Activated B cell treated with CpG ODN at 0.5 μM for 24 hours (primary cell): ENCODE data around the gene SLC25A41. TPM values are rescaled to one million over a fixed set of nuclear protein-coding genes. Genes with fewer than 3 reads are reported as not detected.

ENCODE experiments used
- ATAC-seq: fragments of 200-7000 bp; cut with Tn5 transposase; one replicate; pipeline ENCODE4 v1.10.0; 2021; ENCODE audit warnings: low read depth, mild to moderate bottlenecking, moderate library complexity
- CTCF ChIA-PET: fragments of 350-600 bp; sonication (Branson Sonifier 250); formaldehyde crosslinking; loops from one replicate; lab custom pipeline; 2021; ENCODE audit warnings: antibody characterized with exemption; lab: Charles Lee
- POLR2A ChIA-PET: fragments of 350-600 bp; sonication (Branson Sonifier 250); formaldehyde crosslinking; loops from one replicate; lab custom pipeline; 2021; ENCODE audit warnings: antibody characterized with exemption; lab: Charles Lee
- DNase-seq: peaks from one replicate; pipeline ENCODE4 v3.0.0; 2022
- H3K27ac Mint-ChIP-seq: one replicate; pipeline ENCODE4 v1.8.0; 2020; ENCODE audit warnings: mixed read lengths
- H3K27me3 Mint-ChIP-seq: one replicate; pipeline ENCODE4 v1.8.0; 2021; ENCODE audit warnings: mixed read lengths
- H3K36me3 Mint-ChIP-seq: one replicate; pipeline ENCODE4 v1.8.0; 2021; ENCODE audit warnings: low read depth, mixed read lengths
- H3K4me1 Mint-ChIP-seq: one replicate; pipeline ENCODE4 v1.8.0; 2021; ENCODE audit warnings: mixed read lengths
- H3K4me3 Mint-ChIP-seq: one replicate; pipeline ENCODE4 v1.8.0; 2020; ENCODE audit warnings: mild to moderate bottlenecking, mixed read lengths
- H3K9me3 Mint-ChIP-seq: one replicate; pipeline ENCODE4 v1.8.0; 2020; ENCODE audit warnings: mixed read lengths
- intact Hi-C: fragments of 100-400 bp; cut with micrococcal nuclease; formaldehyde crosslinking; loops from one replicate; pipeline ENCODE4 v1.15.1; 2024
- total RNA-seq: library from RNA; stranded (reverse); gene quantifications from 2 replicates; pipeline ENCODE4 v1.2.3, GENCODE V29; 2022
- TF ChIP-seq, protein P1 (sequence below): fragments of 200-600 bp; IDR thresholded peaks from one replicate; pipeline ENCODE4 v1.8.0; 2022; ENCODE audit warnings: antibody characterized with exemption, mild to moderate bottlenecking

The SLC25A41 gene
- total RNA-seq, 1 donor from 2014 or later = 0.40 TPM

DNA sequence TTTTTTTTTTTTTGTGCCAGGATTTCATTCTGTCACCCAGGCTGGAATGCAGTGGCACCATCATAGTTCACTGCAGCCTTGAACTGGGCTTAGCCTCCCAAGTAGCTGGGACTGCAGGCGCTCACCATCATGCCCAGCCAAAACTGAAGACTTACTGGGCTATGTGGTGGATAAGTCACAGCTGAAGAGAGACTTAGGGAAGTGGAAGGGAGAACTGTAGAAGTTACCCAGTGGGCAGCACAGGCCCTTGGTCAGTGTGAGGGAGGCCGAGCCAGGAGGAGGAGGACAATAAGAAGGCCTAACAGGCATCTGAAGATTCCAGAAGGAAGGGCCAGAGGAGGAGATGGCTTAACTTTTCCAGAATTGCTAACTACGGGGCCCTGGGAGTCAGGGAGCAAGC lies 53.8 kb downstream of the SLC25A41 start:
- DNase-seq (no peak), ATAC-seq (no peak)
- no peaks in the 10 kb centered on the region for H3K4me1 Mint-ChIP-seq
- H3K9me3 Mint-ChIP-seq = peaks cover 4% of the 10 kb centered on the region
- CTCF ChIA-PET = no interaction called here
- POLR2A ChIA-PET = no interaction called here
- H3K4me3 Mint-ChIP-seq = no peak overlapping the region
- TF ChIP-seq, protein P1, sequence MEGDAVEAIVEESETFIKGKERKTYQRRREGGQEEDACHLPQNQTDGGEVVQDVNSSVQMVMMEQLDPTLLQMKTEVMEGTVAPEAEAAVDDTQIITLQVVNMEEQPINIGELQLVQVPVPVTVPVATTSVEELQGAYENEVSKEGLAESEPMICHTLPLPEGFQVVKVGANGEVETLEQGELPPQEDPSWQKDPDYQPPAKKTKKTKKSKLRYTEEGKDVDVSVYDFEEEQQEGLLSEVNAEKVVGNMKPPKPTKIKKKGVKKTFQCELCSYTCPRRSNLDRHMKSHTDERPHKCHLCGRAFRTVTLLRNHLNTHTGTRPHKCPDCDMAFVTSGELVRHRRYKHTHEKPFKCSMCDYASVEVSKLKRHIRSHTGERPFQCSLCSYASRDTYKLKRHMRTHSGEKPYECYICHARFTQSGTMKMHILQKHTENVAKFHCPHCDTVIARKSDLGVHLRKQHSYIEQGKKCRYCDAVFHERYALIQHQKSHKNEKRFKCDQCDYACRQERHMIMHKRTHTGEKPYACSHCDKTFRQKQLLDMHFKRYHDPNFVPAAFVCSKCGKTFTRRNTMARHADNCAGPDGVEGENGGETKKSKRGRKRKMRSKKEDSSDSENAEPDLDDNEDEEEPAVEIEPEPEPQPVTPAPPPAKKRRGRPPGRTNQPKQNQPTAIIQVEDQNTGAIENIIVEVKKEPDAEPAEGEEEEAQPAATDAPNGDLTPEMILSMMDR = no peak
- no peak overlapping the region for H3K27ac Mint-ChIP-seq
- intact Hi-C loops = no loop called here
- no peaks in the 10 kb centered on the region for H3K27me3 Mint-ChIP-seq
- peaks cover 56% of the 10 kb centered on the region for H3K36me3 Mint-ChIP-seq

DNA sequence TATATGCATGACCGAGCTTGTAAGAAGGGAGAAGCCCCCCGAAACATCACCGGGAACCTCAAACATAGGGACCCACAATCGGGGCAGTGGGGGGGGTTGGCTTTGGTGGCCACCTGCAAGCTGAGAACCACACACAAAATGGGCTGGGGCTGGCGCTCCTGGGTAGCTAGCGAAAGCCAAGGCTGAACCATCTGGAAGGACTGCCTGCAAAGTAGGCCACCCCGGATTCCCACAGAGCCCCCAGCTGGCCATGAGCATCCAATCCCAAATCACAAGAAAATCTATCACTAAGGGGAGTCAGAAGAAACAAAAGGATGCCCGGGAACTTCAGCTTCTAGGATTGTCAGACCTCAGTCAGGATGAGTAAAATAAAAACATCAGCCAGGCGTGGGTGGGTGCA lies 55.1 kb downstream of the SLC25A41 start:
- ChIA-PET CTCF (no interaction called here), POLR2A (no interaction called here)
- no peak overlapping the region for H3K4me3 Mint-ChIP-seq

DNA sequence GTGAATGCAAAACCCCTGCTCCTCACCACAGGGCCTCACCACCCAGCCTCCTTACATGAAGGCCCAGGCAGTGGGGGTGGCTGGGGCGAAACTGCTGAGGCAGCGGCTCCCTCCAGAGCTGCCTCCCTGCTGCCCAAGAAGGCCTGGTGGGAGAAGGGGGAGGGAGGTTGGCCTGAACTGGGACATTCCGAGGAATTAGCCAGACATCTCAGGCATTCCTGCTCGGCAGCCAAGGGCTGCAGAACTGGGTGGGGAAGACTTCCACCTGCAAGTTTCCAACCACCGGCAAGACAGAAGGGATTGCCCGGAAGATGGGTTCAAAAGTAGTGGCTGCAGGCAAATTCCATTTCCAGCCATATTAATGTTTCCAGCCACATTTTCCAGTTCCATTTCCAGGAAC lies 55.5 kb downstream of the SLC25A41 start:
- intact Hi-C loops = no loop called here
- no peak overlapping the region for H3K27ac Mint-ChIP-seq
- POLR2A ChIA-PET = interaction anchor here (0.7 kb wide), 1 partner anchor 430 kb away, joined by 5 read pairs; no protein-coding TSS in a partner anchor

More for the DNA sequence above, 55.1 kb downstream of the SLC25A41 start:
- Mint-ChIP-seq H3K36me3 (peaks cover 50% of the 10 kb centered on the region), H3K27ac (no peak overlapping the region), H3K9me3 (peaks cover 4% of the 10 kb centered on the region), H3K27me3 (no peaks in the 10 kb centered on the region), H3K4me1 (peaks cover 4% of the 10 kb centered on the region)
- ATAC-seq (no peak), DNase-seq (no peak)
- intact Hi-C loops = no loop called here
- TF ChIP-seq, protein P1 = no peak

DNA sequence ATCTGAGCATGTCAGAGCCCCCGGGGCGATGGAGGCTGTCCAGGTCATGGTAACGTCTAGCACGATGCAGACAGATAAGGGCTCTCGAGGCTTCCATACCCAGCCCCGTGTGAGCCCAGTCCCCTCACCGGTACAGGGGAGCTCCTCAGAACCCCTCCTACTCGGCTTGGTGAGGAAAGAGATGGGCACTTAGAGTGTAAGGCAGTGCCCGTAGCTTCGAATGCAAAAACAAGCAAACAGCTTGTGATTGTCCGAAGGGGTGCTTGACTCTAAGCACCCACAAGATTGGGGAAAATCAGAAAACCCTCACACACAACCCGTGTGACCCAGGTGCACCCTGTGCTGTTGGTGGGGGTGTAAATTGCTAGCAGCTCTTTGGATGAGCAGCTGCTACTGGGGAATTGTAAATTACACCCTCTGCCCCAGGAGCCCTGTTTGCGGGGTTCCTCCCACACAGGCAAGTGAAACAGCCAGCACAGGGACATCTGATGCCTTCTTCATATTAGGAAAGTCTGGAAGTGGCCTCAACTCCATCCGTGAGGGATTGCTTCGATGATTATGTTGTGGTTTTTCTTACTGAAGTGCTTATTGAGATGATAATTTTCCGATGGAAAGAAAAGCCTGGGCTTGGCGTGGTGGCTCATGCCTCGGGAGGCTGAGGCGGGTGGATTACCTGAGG lies 56.9 kb downstream of the SLC25A41 start:
- CTCF ChIA-PET = no interaction called here
- Mint-ChIP-seq H3K27ac (no peak overlapping the region), H3K9me3 (peaks cover 4% of the 10 kb centered on the region), H3K36me3 (peaks cover 43% of the 10 kb centered on the region), H3K27me3 (no peaks in the 10 kb centered on the region), H3K4me3 (no peak overlapping the region), H3K4me1 (peaks cover 13% of the 10 kb centered on the region)
- ATAC-seq = no peak
- TF ChIP-seq, protein P1 = no peak
- intact Hi-C loops = no loop called here
- POLR2A ChIA-PET = no interaction called here
- DNase-seq = no peak

More for the DNA sequence above, 55.5 kb downstream of the SLC25A41 start:
- no peaks in the 10 kb centered on the region for H3K27me3 Mint-ChIP-seq
- H3K4me1 Mint-ChIP-seq = peaks cover 7% of the 10 kb centered on the region
- ATAC-seq (no peak), DNase-seq (no peak)
- no peak overlapping the region for H3K4me3 Mint-ChIP-seq
- H3K36me3 Mint-ChIP-seq = peaks cover 46% of the 10 kb centered on the region
- CTCF ChIA-PET = no interaction called here
- TF ChIP-seq, protein P1 = no peak
- H3K9me3 Mint-ChIP-seq = peaks cover 4% of the 10 kb centered on the region

Other genes with a start within 250 kb of the SLC25A41 start
- gene MLLT1, start 153.8 kb downstream of the SLC25A41 start, total RNA-seq = 39.0 and 41.3 TPM in 2 replicates
- not detected in 2 replicates for gene ACER1, start 100.2 kb downstream of the SLC25A41 start, total RNA-seq
- 60.6 and 68.2 TPM in 2 replicates for gene CLPP, start 72.2 kb downstream of the SLC25A41 start, total RNA-seq
- gene ALKBH7, start 61.0 kb downstream of the SLC25A41 start, total RNA-seq = 48.4 and 52.9 TPM in 2 replicates
- gene PSPN, start 57.8 kb downstream of the SLC25A41 start, total RNA-seq = 2.1 and 2.4 TPM in 2 replicates
- gene GTF2F1, start 40.6 kb downstream of the SLC25A41 start, total RNA-seq = 67.6 and 68.1 TPM in 2 replicates
- 251 and 281 TPM in 2 replicates for gene KHSRP, start 9.0 kb downstream of the SLC25A41 start, total RNA-seq
- gene SLC25A23, start 26.0 kb upstream of the SLC25A41 start, total RNA-seq = 50.1 and 50.4 TPM in 2 replicates
- 8.4 and 8.6 TPM in 2 replicates for gene CRB3, start 30.5 kb upstream of the SLC25A41 start, total RNA-seq
- gene DENND1C, start 48.0 kb upstream of the SLC25A41 start, total RNA-seq = 90.0 and 95.1 TPM in 2 replicates
- 13.2 and 16.8 TPM in 2 replicates for gene TUBB4A, start 68.5 kb upstream of the SLC25A41 start, total RNA-seq
- 6.0 and 7.1 TPM in 2 replicates for gene TNFSF9, start 97.3 kb upstream of the SLC25A41 start, total RNA-seq
- gene CD70, start 157.4 kb upstream of the SLC25A41 start, total RNA-seq = 29.3 and 29.7 TPM in 2 replicates
- 0.64 and 0.73 TPM in 2 replicates for gene TNFSF14, start 236.4 kb upstream of the SLC25A41 start, total RNA-seq